Myocyte (in vitro differentiated cells): Measurements from ENCODE around the gene EEF1A2. TPM values are rescaled to one million over a fixed set of nuclear protein-coding genes. Genes with fewer than 3 reads are reported as not detected.
"Not testable (repeated sequence)": the region's sequence is repeated elsewhere in the genome, so short reads cannot be mapped to it uniquely, and the experiment has no call there.

ENCODE experiments used
- DNase-seq: peaks from one replicate; pipeline ENCODE4 v3.0.0-alpha.2; 2012; ENCODE audit warnings: low read depth
- total RNA-seq: library from RNA; depleted of rRNA; stranded (reverse); fragments of >200 nt; gene quantifications from 2 replicates; pipeline ENCODE4 v1.2.3, GENCODE V29; 2014

EEF1A2 gene
- total RNA-seq, 1 donor from 2014 or later: 456 TPM

DNA sequence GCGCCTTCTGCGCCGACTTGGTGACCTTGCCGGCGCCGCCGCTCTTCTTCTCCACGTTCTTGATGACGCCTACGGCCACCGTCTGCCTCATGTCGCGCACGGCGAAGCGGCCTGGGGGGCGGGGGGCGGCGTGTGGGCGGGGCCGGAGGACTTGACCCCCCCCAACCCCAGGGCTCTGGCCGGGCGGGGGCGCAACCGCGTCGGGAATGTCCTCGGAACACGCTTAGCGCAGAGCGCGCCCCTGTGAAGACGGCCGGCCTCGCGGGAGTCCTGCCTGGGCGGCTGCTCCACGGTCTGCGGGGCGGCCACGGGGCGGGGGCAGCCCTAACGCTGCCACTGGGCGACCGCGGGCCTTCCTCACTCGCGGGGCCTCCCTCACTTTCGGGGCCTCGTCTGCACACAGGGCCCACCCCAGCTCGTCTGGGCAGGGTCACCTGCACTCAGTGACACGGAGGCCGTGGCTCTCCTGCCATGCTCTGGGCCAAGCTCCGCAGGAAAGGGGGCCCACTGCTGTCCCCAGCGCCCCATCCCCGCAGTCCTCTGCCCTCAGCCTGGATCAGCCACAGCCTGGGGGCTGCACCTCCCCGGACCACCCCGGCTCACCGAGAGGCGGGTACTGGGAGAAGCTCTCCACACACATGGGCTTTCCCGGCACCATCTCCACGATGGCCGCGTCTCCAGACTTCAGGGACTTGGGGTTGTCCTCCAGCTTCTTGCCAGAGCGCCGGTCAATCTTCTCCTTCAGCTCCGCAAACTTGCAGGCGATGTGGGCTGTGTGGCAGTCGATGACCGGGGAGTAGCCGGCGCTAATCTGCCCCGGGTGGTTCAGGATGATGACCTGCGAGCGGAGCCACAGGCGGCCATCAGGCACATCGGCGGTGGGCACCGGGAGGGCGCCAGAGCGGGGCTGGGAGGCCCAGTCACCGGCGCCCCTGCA is 10.3 kb downstream of the EEF1A2 start:
- DNase-seq: no peak

DNA sequence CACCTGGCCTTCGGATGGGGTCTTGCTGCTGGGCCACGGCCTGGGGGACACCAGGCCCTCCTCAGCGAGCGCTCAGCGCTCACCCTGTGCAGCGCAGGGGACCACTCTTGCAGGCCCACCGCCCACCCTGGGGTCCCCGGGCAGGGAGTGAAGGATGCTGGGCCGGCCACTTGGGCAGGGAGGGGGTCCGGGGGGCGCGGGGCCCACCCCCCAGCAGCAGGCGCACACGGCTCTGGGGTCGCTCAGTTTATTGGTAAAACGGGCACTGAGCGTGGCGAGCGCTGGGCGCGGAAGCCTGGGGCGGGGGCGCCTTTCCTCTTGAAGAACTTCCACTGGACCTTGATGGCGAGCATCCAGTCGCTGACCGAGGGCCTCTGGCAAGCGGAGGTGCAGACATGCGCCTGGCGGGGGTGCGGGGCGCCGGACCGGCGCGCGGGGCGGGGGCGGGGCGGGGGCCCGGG is 11.1 kb downstream of the EEF1A2 start:
- no peak for DNase-seq

DNA sequence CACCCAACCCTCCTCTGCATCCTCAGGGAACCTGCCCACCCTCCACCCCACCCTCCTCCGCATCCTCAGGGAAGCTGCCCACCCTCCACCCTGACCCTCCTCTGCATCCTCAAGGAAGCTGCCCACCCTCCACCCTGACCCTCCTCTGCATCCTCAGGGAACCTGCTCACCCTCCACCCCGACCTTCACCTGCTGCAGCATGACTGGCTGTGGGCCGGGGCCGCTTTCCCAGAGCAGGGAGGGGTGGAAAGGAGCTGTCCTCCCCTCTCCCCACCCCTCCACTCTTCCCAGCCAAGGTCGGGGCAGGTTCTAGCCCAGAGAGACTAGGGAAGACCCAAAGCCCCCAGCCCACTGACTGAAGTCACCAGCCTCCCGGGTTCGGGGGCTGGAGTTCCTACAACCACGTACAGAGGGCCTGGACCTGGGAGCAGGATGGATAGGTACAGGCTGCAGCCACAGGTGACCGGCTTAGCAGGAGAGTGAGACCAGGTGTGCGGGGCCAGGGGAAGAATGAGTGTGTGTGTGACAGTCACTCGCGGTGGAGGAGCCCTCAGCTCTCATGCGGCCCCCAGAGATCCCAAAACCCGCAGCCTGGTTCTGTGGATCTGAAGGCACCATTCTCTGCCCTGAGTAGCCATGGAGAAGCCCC is 11.6 kb downstream of the EEF1A2 start:
- DNase-seq: no peak

DNA sequence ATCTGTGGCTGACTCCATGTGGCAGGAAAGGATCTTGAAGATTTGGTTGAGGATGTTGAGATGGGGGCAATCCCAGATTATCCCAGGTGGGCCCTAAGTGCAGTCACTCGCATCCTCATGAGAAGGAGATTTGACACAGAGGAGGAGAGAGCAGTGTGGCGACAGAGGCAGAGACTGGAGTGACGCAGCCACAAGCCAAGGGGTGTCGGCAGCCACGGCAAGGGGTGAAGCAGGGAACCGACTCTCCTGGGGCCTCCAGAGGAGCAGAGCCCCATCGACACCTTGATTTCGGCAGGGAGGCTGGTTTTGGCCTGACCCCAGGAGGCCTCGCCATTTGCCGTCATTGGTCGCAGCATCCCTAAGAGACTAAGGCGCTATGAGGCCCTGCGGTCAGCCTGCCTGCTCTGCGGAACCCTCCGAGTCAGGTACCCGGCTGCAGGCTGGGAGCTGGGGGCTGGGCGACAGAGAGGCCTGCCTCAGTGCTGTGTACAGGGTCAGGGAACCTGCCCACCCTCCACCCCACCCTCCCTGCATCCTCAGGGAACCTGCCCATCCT is 12.5 kb downstream of the EEF1A2 start:
- DNase-seq: no peak

DNA sequence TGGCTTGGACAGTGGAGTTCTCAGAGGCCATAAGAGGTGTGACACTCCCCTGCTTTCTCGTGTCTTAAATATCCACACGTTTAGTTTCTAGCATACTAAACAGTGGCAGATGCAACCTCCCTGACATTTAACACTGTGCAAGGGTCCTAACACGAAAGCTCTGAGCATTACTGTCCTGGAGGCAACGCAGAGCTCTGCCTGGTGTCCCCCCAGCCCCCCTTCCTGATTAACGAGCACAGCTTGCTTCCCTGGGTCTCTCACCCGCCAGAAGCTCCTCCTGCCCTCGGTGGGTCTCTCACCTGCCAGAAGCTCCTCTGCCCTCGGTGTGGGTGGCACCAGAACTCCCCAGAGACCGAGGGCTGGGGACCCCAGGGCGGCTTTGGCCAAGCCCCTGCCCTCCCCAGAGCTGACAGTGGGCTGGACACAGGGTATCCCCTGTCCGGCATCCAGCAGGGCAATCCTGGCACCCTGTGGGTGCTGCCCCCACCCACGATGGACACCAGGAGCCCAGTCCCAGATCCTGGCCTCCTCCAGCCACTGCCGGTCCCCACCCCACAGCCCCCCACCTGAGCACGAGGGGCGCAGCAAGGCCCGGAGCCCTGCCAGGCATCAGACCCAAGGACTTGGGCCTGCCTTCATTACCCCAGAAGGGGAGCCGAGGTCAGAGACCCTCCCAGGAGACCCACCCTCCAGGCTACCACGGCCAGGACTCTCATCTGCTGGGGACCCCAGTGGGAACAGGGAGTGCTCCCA is 14.1 kb downstream of the EEF1A2 start:
- no peak for DNase-seq

DNA sequence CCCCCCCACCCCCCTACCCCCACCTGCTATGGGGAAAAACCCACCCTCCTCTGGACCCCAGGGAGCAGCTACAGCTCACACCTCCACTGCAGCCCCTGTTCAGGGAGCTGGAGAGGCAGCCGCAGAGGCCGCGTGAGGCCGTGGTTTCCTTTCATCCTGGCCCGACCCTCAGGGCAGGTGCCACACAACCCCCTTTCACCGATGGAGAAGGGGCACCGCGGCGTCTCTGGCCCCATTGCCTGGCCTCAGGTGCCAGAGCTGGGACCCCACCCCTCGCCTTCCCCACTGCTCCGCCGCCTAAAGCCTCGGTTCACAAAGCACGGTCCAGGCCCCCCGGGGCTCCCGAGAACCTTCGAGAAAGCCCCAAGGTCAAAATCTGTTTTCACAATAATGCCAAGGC is 14.6 kb downstream of the EEF1A2 start:
- DNase-seq: no peak

DNA sequence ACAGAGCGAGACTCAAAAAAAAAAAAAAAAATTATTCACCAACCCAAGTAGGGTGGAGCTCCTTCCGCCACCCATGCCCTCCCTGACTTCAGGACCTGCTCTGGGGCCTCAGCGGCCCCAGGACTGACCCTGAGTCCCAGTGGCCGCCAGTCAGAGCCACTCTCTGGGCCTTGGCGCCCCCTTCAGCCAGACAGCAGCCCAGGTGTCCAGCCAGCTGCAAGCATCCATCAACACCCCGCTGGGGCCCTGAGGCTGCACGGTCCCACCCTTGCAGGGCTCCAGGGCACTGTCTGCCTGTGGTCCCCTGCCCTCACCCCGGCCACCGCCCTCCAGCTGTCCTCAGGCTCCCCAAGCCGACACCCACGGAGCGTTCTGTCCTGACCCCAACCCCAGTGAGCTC is 15.0 kb downstream of the EEF1A2 start:
- no peak for DNase-seq

DNA sequence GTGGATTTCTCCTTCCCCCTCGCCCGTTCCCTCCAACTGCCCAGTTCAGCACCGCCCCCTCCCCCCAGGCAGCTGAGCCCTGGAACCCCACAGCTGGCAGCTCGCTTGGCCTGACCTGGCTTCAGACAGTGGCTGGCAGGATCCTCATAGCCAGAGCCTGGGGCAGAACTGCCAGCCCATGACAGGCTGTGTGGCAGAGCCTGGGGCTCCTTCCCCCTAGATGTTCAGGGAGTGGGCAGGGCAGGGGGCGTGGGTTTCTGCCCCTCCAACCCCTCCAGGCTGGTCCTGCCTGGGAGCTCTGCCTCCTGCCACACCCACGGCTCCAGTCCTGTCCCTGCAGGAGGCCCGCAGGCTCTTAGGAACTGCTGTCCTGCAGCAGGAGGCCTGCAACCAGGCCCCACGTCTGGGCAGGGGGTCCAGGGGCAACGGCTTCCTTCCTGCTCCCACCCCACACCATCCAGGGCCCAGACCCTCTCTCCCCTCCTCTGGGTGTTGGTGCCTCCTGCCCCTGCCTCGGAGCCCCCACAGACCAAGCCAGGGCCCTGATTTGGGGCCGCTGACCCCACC is 16.8 kb downstream of the EEF1A2 start:
- no peak for DNase-seq

DNA sequence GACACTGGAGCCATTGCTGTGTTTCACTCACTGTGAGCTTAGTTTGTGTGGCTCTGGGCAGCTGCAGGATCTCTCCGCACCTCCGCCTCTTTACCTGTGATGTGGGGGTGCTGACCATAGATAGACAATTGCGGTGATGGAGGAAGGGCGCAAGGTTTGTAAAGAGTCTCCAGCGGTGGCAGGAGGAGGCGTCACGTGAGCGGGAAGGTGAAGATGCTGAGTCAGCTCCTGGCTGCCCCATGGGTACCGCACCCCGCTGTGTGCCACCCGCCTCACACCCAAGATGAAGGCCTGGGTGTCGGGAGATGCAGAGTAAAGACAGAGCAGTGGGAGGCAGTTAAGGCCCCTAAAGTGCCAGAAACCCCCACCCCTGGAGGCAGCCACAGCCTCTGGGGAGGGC is 17.4 kb downstream of the EEF1A2 start:
- DNase-seq: no peak

DNA sequence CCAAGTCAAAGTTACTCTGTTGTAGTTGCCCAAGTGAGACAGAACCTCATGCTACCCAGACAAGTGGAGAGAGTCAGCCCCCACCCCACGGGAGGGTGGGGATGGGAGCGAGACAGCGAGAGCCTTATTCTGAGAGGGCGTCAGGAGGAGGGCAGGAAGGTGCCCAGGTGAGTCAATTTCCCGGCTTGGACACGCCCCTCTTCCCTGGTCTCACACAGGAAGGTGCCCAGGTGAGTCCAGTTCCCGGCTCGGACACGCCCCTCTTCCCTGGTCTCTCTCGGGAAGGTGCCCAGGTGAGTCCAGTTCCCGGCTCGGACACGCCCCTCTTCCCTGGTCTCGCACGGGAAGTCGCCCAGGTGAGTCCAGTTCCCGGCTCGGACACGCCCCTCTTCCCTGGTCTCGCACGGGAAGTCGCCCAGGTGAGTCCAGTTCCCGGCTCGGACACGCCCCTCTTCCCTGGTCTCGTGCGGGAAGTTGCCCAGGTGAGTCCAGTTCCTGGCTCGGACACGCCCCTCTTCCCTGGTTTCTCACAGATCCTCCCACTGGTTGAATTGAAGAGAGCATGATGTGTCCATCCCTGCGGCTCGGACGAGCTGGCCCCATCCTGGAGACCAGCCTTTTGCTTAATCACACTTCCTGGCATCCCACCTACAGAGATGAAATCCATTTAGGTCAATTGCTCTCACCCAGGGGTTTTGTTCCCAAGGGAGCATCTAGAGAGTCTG is 19.0 kb downstream of the EEF1A2 start:
- DNase-seq: not testable (repeated sequence)

DNA sequence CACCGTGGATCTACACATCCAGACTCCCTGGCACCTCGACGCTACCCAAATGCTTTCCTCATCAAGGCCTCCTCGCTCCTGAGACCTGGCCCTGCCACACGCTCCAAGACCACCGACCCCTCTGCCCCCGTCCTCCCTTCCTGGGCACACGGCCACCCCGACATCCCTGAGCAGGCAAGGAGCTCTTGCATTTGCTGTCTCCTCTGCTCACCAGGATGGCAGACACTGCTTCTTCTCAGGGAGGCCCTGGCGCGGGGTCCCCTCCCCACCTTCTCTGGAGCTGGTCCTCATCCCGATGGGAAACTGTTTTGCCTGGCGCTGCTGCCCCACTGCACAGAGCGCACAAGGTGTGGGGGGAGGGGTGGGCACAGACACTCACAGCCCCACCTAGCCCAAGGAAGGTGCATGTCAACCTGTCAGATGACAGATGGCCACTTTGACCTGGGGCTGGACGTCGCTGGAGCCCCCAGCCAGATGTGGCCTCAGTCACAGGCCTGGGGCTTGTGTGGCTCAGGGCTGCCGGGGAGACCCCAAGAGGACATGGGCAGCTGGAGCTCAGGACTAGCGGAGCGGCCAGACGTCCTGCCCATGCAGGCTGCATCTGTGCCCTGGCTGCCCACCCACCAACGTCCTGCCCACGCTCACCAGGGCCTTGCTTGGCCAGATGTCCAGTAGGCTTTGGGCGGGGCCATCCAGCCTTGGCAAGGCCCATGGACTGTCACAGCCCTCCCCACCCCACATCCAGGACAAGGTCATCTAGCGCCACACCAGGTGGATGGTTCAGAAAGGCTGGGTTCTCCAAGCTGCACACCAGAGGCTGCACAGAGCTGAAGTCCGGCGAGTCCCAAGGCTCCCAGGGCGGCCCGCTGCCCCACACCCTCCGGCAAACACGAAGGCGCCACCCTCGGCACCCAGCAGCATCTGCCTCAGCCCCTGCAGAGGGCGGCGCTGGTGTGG is 20.3 kb downstream of the EEF1A2 start:
- DNase-seq: no peak

DNA sequence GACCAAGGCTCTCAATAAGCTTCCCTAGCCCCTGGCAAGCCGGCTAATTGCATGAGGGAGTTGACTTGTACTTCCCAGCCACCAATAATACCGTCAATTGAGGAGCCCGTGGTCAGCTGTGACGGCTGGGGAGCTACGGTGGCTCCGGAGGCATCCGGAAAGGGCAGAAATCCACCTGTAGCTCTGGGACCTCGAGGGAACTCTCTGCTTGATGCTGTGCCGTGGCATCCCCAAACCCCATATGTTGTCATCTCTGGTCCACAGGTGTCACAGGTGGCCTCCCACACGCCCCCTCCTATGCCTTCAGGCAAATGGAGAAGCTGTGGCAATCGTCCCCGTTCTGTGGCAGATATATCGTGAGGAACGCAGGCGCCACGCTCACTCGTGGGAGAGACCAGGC is 20.9 kb downstream of the EEF1A2 start:
- no peak for DNase-seq

DNA sequence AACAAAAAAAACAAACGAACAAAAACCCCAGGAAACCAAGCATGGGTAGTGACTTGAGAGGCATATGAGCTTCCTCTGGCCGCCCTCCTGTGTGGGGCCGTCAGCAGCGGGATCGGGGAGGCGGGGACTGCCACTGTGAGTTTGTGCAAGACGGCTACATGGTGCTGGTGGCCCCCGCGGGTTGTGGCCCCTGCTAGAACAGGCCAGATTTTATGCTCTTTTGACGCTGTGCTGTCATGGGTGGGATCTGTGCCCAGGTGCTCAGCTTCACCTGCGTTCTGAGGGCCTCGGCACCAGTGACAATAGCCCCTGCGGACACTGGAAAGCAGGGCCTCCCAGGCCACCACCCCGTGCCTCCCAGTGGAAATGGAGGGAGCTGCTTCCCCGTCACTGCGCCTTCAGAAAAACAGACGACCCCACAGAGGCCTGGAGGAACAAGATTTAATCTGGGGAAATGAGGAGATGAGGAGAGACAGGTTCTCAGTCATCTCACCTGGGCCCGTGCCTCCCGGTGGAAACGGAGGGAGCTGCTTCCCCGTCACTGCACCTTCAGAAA is 21.7 kb downstream of the EEF1A2 start:
- DNase-seq: no peak

DNA sequence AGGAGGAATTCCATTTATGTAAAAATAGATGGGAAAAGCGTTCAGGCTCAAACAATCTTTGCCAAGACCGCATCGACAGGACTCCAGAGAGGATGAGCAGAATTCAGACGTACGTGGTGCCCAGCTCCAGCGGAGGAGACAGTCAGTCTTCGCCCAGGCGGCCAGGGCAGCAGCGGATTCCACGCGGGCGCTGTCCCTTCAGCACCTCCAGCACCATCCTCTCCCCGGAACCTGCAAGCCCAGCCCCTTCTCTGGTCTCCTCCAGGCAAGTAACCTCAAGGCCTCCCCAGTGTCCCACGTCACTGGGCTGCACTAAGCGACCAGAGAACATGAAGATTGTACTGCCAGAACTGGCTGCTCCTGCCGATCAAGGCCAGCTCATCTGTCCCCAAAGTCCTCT is 23.7 kb downstream of the EEF1A2 start:
- DNase-seq: peak; percentile 60

DNA sequence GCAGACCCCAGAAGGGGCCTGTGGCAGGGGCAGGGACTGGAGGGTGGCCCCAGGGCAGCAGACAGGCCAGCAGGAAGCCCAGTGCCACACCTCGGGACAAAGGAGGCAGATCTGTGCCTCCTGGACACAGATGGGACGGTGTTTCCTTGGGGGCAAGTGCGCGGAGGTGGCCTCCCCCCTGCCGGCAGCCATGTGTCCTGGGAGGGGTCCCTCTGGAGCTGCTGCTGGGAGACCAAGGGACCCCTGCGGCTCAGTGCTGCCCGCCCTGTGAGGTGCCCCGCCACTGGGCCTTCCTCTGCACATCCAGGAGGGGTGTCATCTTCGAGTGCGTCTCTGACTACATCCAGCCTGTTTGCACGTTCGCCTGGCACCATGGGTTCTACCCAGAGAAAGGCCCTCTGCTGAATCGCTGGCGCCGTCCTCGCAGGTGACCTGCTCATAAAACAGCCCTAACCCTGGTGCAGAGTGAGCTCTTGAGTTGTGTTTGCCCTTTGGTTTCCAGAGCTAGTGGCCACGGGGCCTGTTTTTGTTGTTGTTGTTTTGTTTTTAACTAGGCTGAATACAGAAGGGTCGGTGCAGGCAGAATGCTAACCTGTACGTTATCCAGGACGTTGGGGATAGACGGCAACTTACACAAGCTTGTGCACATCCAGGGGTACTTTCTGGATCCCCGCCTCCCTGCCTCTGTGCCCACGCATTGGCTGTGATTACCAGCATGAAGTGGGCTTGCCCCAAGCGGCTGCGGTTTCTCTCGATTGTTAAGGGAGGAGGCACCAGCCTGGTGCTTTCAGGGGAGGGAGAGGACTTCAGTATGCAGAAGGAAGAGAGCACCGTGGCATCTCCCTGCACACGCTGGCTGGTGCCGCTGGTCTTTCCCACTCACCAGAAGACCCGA is 25.1 kb downstream of the EEF1A2 start:
- no peak for DNase-seq

DNA sequence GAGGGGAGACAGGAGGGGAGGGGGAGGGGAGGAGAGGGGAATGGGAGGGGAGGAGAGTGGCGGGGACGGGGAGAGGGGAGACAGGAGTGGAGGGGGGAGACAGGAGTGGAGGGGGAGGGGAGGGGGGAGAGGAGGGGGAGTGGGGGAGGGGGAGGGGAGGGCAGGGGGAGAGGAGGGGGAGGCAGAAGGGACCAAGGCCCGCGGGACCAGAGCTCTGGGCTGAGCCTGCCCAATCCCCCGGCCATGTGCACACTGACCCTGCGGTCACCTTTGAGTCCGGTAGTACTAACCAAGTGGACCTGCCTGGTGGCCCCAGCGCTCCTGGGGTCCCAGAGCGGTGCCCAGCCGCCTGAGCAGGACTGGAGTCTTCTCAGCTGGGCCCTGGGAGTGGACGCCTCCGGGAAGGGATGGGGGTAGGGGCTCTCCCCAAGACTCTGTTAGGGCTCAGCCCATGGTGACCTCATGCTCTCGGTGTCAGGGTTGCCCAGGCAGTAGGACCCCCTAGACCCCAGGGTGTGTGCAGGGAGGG is 26.0 kb downstream of the EEF1A2 start:
- DNase-seq: no peak

DNA sequence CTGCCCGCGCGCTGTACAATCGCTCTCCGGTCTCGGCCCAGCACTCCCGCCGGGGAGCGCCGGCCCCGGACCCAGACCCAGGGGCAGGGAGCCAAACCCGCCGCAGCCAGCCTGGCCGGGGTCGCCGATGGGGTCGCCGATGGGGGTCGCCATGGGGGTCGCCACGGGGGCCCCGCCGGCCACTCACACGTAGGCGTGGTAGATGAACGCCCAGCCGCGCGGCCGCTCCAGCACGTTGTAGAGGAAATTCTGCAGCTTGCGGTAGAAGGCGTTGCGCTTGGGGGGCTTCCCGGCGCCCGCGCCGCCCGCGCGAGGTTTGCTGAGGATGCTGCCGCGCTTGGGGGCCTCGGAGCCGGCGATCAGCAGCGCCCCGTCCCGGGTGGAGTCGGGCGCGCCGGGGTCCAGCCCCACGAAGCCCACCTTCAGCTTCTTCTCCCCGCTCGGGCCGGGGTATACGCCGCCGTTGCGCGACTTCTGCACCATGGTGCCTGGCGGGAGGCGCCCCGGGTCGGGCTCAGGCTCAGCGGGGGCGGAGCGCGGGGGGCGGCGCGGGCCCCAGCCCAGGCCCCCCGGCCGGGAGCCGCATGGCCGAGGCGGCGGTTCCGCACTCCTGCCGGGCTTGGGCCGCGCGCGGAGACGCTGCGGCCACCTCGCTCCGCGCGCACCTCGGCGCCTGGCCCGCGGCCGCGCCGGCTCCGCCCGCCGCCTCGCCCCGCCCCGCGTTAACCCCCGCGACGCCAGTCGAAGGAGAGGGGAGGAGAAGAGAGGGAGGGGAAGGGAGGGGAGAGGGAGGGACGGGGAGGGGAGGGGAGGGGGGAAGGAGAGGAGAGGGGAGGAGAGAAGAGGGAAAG is 26.7 kb downstream of the EEF1A2 start, which contains the start of gene KCNQ2:
TSS of gene KCNQ2 (minus strand) at position 675 of the 851 bp plus-strand sequence. CDS start at position 483, 192 bp downstream.
- DNase-seq: no peak
